GM12878 (cell line): ENCODE data around the gene ACSF3. TPM values are rescaled to one million over a fixed set of nuclear protein-coding genes. Genes with fewer than 3 reads are reported as not detected.

Source experiments
- ATAC-seq: fragments of 200-7000 bp; cut with Tn5 transposase; 3 replicates; pipeline ENCODE4 v1.9.1; 2020; ENCODE audit warnings: mild to moderate bottlenecking, moderate library complexity
- BruUV-seq: library from RNA; stranded (reverse); fragments of 400-500 nt; replicated peaks from 2 replicates; lab custom pipeline; 2021; lab: Mats Ljungman, UMichigan
- CTCF ChIA-PET: fragments of 300-600 bp; sonication (Branson Sonifier 250); formaldehyde crosslinking; extraction: SDS; loops from one replicate; lab custom pipeline; 2021; ENCODE audit warnings: inconsistent platforms; lab: Yijun Ruan, JAX
- POLR2A ChIA-PET: fragments of 350-600 bp; formaldehyde crosslinking; extraction: SDS; loops from one replicate; lab custom pipeline; 2021; ENCODE audit warnings: inconsistent platforms; lab: Charles Lee
- RAD21 ChIA-PET: fragments of 300-600 bp; sonication (Branson Sonifier 250); formaldehyde crosslinking; loops from one replicate; lab custom pipeline; 2023; ENCODE audit warnings: antibody characterized with exemption; ENCODE audit not compliant: unreplicated experiment; lab: Charles Lee
- SMC1A ChIA-PET: fragments of 300-600 bp; sonication (Branson Sonifier 250); formaldehyde crosslinking; loops from one replicate; lab custom pipeline; 2023; ENCODE audit not compliant: unreplicated experiment, uncharacterized antibody; lab: Charles Lee
- DNase-seq: peaks from one replicate; pipeline ENCODE4 v3.0.0-alpha.2; 2011; ENCODE audit warnings: low read depth, low spot score
- FAIRE-seq: peaks from 3 replicates; lab custom pipeline; 2011; peaks lifted over from hg19 to GRCh38; lab: Jason Lieb, UNC
- H2AFZ ChIP-seq: 2 replicates; pipeline ENCODE4 v1.6.0; 2011; ENCODE audit warnings: low read depth, low read length, control low read depth; ENCODE audit not compliant: control insufficient read depth
- H3K27ac ChIP-seq: 2 replicates; pipeline ENCODE4 v1.5.1; 2011; ENCODE audit warnings: control low read depth; ENCODE audit not compliant: control insufficient read depth, insufficient read depth
- H3K27me3 ChIP-seq, 2 experiments: replicated peaks in 1 of 2; 2 replicates each; pipeline versions ENCODE4 v1.6.0 to v1.6.1; 2011; ENCODE audit warnings: low read length in 1 of 2; ENCODE audit not compliant: control insufficient read depth in 2 of 2, insufficient read depth in 2 of 2
- H3K36me3 ChIP-seq, 2 experiments: 2 replicates each; pipeline ENCODE4 v1.5.1; 2011; ENCODE audit warnings: low read length in 1 of 2; ENCODE audit not compliant: control insufficient read depth in 2 of 2, insufficient read depth in 2 of 2
- H3K4me1 ChIP-seq: 2 replicates; pipeline ENCODE4 v1.6.1; 2011; ENCODE audit warnings: mild to moderate bottlenecking, low read length, moderate library complexity, mixed read lengths; ENCODE audit not compliant: control insufficient read depth, insufficient read depth
- H3K4me2 ChIP-seq: 2 replicates; pipeline ENCODE4 v1.6.0; 2011; ENCODE audit warnings: control low read depth; ENCODE audit not compliant: control insufficient read depth, insufficient read depth
- H3K4me3 ChIP-seq: fragments of 200-600 bp; sonication (generic); 2 replicates; pipeline ENCODE4 v1.5.1; 2016
- H3K79me2 ChIP-seq: 2 replicates; pipeline ENCODE4 v1.6.0; 2011; ENCODE audit warnings: low read length; ENCODE audit not compliant: control insufficient read depth, insufficient read depth
- H3K9ac ChIP-seq: 2 replicates; pipeline ENCODE4 v1.8.0; 2011; ENCODE audit warnings: low read length, control low read depth, mixed read lengths; ENCODE audit not compliant: control insufficient read depth, insufficient read depth
- H3K9me3 ChIP-seq: replicated peaks from 3 replicates; pipeline ENCODE4 v1.5.1; 2011; ENCODE audit warnings: mild to moderate bottlenecking, low read length; ENCODE audit not compliant: control insufficient read depth, insufficient read depth
- H4K20me1 ChIP-seq: 2 replicates; pipeline ENCODE4 v1.6.0; 2011; ENCODE audit not compliant: control insufficient read depth, insufficient read depth
- CBX5 ChIP-seq: sonication (generic); IDR thresholded peaks from 2 replicates; pipeline ENCODE4 v1.6.1; 2016; ENCODE audit warnings: low read depth, moderate library complexity, mild to moderate bottlenecking, inconsistent platforms
- ESRRA ChIP-seq: IDR thresholded peaks from 2 replicates; pipeline ENCODE4 v1.6.1; 2012; ENCODE audit warnings: mild to moderate bottlenecking, low read length, improper control_type of control experiment
- ETV6 ChIP-seq, 2 experiments: fragments of 450-650 bp in 1 of 2; IDR thresholded peaks in 1 of 2; conservative IDR thresholded peaks in 1 of 2; 2 replicates each; pipeline ENCODE4 v1.6.1; 2014; ENCODE audit warnings: antibody characterized with exemption in 1 of 2, borderline replicate concordance in 1 of 2, low read depth in 1 of 2, mild to moderate bottlenecking in 1 of 2, moderate library complexity in 1 of 2
- KAT2A ChIP-seq: conservative IDR thresholded peaks from 2 replicates; pipeline ENCODE4 v1.6.1; 2011; ENCODE audit warnings: low read depth, low read length; ENCODE audit not compliant: control insufficient read depth
- NR2F1 ChIP-seq: fragments of 450-650 bp; conservative IDR thresholded peaks from 2 replicates; pipeline ENCODE4 v1.6.1; 2017; ENCODE audit warnings: mild to moderate bottlenecking
- SIN3A ChIP-seq: IDR thresholded peaks from 2 replicates; pipeline ENCODE4 v1.6.1; 2012; ENCODE audit warnings: low read depth, low read length, improper control_type of control experiment
- TCF12 ChIP-seq: IDR thresholded peaks from 2 replicates; pipeline ENCODE4 v1.6.1; 2011; ENCODE audit warnings: low read depth, mild to moderate bottlenecking, low read length
- WGBS: methylation state at CpG from one replicate; pipeline ENCODE4 v1.1.6; 2016; ENCODE audit warnings: low lambda C conversion rate; ENCODE audit not compliant: insufficient replicate concordance, insufficient coverage; ENCODE audit errors: missing lambda C conversion rate; 5-methylcytosine and 5-hydroxymethylcytosine counted together
- in situ Hi-C: fragments of 300-500 bp; cut with MboI; formaldehyde crosslinking; loops from 9 replicates; pipeline ENCODE4 v1.14.3; 2018; ENCODE audit warnings: mixed read lengths
- intact Hi-C: fragments of 100-400 bp; cut with micrococcal nuclease; formaldehyde crosslinking; loops from one replicate; pipeline ENCODE4 v1.14.2; 2022; ENCODE audit not compliant: unreplicated experiment
- polyA plus RNA-seq, 11 experiments: library from polyadenylated mRNA; depleted of rRNA in 4 of 11; unstranded in 6 of 11; stranded (reverse) in 5 of 11; fragments of >200 nt; fragmentation: Nextera tagmentation in 4 of 11; fragmentation: Illumina TruSeq in 1 of 11; extraction: Ambion mirVana in 4 of 11; extraction: Trizol in 1 of 11; gene quantifications; 1 replicate in 1 of 11; 2 replicates in 10 of 11; pipeline versions ENCODE4 v1.2.1 to v1.2.3, GENCODE V29; 2011 to 2016; ENCODE audit warnings: inconsistent platforms in 2 of 11, missing spikeins in 2 of 11, low read depth in 1 of 11
- total RNA-seq, 4 experiments: library from RNA; depleted of rRNA in 3 of 4; stranded (reverse); fragments of >200 nt in 3 of 4; fragmentation: Illumina TruSeq in 1 of 4; extraction: Trizol in 1 of 4; gene quantifications; 2 replicates each; pipeline versions ENCODE4 v1.2.1 to v1.2.3, GENCODE V29; 2013 to 2021
- TF ChIP-seq, protein P1 (sequence below): fragments of 450-650 bp; formaldehyde crosslinking; IDR thresholded peaks from 2 replicates; pipeline ENCODE4 v1.4.0; 2020; ENCODE audit warnings: mild to moderate bottlenecking, moderate library complexity
- TF ChIP-seq, protein P2 (sequence below): fragments of 450-650 bp; IDR thresholded peaks from 2 replicates; pipeline ENCODE4 v1.6.1; 2018; ENCODE audit warnings: mild to moderate bottlenecking, low read depth, moderate library complexity; ENCODE audit not compliant: partially characterized antibody
- TF ChIP-seq, protein P3 (sequence below): IDR thresholded peaks from 2 replicates; pipeline ENCODE4 v1.6.1; 2011; ENCODE audit warnings: mild to moderate bottlenecking, low read depth, low read length, moderate library complexity; ENCODE audit not compliant: insufficient replicate concordance

ACSF3 gene
- total and polyA plus RNA-seq, 10 of the 15 experiments (the other 5 are each of a cell fraction or from before 2014, with no cell fraction given), result 1.0 to 44.4 (median 25.8) TPM

DNA sequence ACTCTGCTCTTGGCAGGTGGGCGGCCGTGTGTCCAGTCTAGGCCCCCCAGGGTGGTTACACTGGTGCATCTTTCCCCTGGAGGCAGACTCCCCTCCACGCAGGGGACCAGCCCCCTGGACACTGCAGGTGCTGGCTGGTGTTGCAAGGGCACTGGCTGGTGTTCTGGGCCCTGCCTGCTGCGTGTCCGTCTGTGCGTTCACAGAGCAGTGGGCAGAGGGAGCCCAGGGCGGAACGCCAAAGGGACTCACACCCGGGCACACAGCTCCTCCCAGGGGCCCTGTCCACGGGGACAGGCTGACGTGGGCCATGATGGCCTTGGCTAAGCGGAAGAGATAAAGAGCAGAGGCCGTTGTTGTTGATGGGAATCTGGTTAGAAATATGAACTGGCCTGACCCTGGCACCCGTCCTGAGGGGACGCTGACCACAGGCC is 27.3 kb downstream of the ACSF3 start (continued):
- TF ChIP-seq ETV6 (conservative IDR thresholded peaks at IDR 0.05 in 1 of 2, IDR thresholded peaks at IDR 0.05 in 1 of 2; ENCODE audit: borderline replicate concordance in 1 of 2, low read depth in 1 of 2), result no peak
- TF ChIP-seq, protein P1, sequence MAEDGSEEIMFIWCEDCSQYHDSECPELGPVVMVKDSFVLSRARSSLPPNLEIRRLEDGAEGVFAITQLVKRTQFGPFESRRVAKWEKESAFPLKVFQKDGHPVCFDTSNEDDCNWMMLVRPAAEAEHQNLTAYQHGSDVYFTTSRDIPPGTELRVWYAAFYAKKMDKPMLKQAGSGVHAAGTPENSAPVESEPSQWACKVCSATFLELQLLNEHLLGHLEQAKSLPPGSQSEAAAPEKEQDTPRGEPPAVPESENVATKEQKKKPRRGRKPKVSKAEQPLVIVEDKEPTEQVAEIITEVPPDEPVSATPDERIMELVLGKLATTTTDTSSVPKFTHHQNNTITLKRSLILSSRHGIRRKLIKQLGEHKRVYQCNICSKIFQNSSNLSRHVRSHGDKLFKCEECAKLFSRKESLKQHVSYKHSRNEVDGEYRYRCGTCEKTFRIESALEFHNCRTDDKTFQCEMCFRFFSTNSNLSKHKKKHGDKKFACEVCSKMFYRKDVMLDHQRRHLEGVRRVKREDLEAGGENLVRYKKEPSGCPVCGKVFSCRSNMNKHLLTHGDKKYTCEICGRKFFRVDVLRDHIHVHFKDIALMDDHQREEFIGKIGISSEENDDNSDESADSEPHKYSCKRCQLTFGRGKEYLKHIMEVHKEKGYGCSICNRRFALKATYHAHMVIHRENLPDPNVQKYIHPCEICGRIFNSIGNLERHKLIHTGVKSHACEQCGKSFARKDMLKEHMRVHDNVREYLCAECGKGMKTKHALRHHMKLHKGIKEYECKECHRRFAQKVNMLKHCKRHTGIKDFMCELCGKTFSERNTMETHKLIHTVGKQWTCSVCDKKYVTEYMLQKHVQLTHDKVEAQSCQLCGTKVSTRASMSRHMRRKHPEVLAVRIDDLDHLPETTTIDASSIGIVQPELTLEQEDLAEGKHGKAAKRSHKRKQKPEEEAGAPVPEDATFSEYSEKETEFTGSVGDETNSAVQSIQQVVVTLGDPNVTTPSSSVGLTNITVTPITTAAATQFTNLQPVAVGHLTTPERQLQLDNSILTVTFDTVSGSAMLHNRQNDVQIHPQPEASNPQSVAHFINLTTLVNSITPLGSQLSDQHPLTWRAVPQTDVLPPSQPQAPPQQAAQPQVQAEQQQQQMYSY (CRISPR knock-in tag), result no peak
- no peak for TF ChIP-seq ESRRA

DNA sequence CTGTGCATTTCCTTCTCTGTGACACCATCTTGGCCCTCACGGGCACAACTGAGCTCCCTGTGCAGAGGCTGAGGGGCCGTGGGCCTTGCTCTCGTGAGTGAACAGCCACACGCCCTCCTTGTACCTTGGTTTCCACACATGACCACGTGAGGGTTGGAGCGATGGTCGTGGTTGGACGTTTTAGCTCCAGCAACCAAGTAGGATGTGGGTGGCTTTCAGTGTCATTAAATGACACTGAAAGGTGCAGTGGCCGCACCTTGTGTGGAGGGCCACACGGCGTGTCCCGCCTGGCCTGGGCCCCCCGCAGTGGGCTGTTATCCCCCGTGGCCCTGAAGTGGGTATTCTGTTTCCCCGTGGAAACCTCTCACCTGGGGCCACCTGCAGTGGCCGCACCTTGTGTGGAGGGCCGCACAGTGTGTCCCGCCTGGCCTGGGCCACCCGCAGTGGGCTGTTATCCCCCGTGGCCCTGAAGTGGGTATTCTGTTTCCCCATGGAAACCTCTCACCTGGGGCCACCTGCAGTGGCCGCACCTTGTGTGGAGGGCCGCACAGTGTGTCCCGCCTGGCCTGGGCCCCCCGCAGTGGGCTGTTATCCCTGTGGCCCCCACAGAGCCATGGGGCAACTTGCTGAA is 28.2 kb downstream of the ACSF3 start:
- no peak for FAIRE-seq
- no peaks in the 10 kb centered on the region; the same call in 1 of the 2 replicates for H3K4me1 ChIP-seq
- H3K4me3 ChIP-seq, result no peak overlapping the region
- no peak for DNase-seq
- peaks cover 12 to 14% of the 10 kb centered on the region in 2 experiments; a peak in 3 of 4 replicates for H3K36me3 ChIP-seq
- no peaks in the 10 kb centered on the region; the same call in 2 of the 3 replicates for H3K9me3 ChIP-seq
- ChIA-PET SMC1A (no interaction called here), CTCF (no interaction called here), POLR2A (no interaction called here), RAD21 (no interaction called here)
- H3K79me2 ChIP-seq, result no peaks in the 10 kb centered on the region
- H3K27me3 ChIP-seq, result no peaks in the 10 kb centered on the region
- no peak overlapping the region for H3K9ac ChIP-seq
- H2AFZ ChIP-seq, result no peak overlapping the region
- no peak overlapping the region for H3K4me2 ChIP-seq
- no peak overlapping the region for H3K27ac ChIP-seq
- no TSS peak for BruUV-seq
- in situ Hi-C loops (no loop called here), intact Hi-C loops (no loop called here)
- WGBS, result 88% methylated on average over 18 of the region's 24 CpGs
- no peaks in the 10 kb centered on the region for H4K20me1 ChIP-seq
- no peak for ATAC-seq
- TF ChIP-seq, protein P2, sequence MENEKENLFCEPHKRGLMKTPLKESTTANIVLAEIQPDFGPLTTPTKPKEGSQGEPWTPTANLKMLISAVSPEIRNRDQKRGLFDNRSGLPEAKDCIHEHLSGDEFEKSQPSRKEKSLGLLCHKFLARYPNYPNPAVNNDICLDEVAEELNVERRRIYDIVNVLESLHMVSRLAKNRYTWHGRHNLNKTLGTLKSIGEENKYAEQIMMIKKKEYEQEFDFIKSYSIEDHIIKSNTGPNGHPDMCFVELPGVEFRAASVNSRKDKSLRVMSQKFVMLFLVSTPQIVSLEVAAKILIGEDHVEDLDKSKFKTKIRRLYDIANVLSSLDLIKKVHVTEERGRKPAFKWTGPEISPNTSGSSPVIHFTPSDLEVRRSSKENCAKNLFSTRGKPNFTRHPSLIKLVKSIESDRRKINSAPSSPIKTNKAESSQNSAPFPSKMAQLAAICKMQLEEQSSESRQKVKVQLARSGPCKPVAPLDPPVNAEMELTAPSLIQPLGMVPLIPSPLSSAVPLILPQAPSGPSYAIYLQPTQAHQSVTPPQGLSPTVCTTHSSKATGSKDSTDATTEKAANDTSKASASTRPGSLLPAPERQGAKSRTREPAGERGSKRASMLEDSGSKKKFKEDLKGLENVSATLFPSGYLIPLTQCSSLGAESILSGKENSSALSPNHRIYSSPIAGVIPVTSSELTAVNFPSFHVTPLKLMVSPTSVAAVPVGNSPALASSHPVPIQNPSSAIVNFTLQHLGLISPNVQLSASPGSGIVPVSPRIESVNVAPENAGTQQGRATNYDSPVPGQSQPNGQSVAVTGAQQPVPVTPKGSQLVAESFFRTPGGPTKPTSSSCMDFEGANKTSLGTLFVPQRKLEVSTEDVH, result no peak
- TF ChIP-seq CBX5 (no peak), SIN3A (no peak), TCF12 (no peak), KAT2A (no peak), NR2F1 (no peak)
- TF ChIP-seq, protein P3, sequence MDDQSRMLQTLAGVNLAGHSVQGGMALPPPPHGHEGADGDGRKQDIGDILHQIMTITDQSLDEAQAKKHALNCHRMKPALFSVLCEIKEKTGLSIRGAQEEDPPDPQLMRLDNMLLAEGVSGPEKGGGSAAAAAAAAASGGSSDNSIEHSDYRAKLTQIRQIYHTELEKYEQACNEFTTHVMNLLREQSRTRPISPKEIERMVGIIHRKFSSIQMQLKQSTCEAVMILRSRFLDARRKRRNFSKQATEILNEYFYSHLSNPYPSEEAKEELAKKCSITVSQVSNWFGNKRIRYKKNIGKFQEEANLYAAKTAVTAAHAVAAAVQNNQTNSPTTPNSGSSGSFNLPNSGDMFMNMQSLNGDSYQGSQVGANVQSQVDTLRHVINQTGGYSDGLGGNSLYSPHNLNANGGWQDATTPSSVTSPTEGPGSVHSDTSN, result no peak
